Inferior parietal cortex (tissue), 1 donor: ENCODE results near the gene PLAAT4.
A peak's percentile ranks its signal among the peaks of the same experiment; 100 is the strongest.
"Not testable (repeated sequence)": the region's sequence is repeated elsewhere in the genome, so short reads cannot be mapped to it uniquely, and the experiment has no call there.

Experiments used
- DNase-seq: peaks from one replicate; pipeline ENCODE4 v3.0.0-alpha.2; 2016; ENCODE audit errors: extremely low spot score

Gene PLAAT4

GRCh38 chr11:63572026-63572688 lies 35.5 kb downstream of the PLAAT4 start:
- no peak for DNase-seq

DNA sequence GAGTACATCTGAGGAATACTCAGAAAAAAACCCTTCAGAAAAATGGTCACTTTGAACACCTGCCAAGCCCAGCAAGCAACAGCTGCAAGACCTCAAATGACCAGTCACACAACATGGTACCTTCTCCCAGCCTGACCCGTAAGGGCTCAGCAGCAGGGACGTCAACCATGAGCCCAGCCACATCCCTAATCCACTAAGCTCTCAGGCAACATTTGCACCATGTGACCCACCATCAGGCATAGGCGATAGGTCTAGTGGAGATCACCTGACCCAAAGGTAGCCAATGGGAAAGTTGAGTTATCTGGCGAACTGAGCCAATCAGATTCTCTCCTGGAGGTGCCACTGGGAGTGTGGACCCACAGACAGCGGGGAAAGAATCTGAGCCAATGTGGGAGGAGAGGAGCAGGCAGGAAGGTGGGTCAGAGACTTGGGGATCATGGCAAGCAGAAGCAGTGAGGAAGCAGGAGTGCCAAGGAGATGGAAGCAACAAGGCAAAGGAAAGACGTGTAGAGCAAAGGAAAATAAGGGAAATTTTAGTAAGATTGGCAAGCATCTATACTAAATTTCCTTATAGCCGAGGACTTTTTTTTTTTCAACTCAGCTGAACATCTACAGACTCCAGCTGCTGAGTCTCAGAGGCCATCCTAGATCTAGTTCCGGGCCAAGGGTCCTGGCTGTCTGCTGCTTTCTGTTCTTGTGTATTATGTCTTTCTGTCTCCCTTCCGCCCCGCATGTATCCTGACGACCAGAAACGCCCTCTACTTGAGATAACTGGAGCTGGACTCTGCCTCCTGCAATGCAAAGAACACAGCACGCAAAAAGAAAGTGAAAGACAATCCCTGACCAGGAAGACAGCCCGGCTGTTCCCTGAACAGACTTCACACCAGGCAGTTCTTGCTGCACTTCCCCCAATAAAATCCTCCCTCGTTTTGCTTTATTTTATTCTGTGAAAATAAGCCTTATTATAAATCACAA lies 37.6 kb downstream of the PLAAT4 start:
- DNase-seq = no peak

GRCh38 chr11:63574856-63575602 lies 38.4 kb downstream of the PLAAT4 start:
- no peak for DNase-seq

DNA sequence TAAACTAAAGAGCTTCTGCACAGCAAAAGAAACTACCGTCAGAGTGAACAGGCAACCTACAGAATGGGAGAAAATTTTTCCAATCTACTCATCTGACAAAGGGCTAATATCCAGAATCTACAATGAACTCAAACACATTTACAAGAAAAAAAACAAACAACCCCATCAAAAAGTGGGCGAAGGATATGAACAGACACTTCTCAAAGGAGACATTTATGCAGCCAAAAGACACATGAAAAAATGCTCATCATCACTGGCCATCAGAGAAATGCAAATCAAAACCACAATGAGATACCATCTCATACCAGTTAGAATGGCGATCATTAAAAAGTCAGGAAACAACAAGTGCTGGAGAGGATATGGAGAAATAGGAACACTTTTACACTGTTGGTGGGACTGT lies 42.3 kb downstream of the PLAAT4 start:
- DNase-seq = not testable (repeated sequence)

DNA sequence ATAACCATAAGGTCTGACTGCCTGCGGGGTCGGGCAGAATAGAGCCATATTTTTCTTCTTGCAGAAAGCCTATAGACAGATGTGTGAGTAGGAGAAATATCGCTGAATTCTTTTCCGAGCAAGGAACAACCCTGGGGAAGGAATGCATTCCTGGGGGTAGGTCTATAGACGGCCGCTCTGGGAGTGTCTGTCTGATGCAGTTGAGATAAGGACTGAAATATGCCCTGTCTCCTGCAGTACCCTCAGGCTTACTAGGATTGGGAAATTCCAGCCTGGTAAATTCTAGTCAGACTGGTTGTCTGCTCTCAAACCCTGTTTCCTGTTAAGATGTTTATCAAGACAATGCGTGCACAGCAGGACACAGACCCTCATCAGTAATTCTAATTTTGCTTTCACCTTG lies 44.6 kb downstream of the PLAAT4 start:
- DNase-seq = not testable (repeated sequence)

GRCh38 chr11:63583357-63583677 lies 46.7 kb downstream of the PLAAT4 start:
- DNase-seq = peak; percentile 91

DNA sequence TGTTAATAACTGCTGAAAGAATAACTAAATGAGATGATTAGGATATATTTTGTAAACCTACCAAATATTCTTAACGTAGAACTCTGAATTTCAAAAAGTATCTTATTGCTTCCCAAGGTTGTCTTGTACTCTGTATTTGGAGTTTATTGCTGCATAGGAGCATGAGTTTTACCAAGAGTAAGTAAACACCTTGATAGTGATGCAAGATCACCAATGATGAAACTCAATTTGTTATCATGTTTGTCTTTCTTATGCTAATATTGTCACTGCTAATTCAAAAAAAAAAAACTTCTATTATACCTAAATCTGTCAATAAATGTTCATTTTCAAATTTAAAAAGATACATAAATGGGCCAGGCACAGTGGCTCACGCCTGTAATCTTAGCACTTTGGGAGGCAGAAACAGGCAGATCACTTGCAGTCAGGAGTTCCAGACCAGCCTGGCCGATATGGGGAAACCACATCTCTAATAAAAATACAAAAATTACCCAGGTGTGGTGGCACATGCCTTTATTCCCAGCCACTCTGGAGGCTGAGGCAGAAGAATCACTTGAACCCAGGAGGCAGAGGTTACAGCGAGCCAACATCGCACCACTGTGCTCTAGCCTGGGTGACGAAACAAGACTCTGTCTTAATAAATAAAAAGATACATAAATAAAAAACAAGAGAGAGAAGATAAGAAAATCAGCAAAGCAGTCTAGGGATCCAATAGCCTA lies 50.0 kb downstream of the PLAAT4 start:
- no peak for DNase-seq

- no peak for DNase-seq
Observed at GRCh38 chr11:63589000-63589399, 52.4 kb downstream of the PLAAT4 start.

DNA sequence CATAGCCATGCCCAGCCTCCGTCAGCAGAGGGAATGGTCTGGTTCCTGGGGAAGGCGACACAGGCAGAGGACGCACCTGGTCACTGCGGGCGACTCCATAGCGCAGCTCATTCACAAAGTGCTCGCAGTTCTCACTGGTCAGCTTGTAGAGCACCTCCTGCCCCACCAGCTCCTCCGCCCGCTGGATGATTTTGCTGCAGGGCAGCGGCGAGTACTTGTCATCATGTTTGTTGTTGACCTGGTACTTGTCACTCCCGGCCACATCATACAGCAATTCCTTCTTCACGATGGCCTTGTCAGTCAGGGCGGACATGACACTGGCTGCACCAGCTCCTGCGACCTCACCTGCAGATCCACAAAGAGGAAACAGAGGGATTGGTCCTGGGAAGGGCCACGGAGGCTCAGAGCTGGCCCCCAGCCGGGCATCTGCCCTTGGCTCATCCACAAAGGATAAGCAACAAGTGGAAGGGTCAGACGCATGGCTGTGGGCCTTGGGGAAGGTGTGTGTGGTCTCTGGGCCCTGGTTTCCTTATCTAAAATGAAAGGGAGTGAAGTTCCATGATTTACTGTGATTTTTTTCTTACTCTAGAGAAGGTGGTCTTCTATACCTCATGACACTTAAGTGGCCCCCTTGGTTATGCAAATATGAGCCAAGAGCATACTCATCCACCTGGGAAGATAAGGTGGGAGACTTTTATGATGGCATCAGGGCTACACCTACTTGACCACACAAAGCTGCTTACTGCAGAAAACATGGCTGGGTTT lies 53.6 kb downstream of the PLAAT4 start:
- DNase-seq = no peak

DNA sequence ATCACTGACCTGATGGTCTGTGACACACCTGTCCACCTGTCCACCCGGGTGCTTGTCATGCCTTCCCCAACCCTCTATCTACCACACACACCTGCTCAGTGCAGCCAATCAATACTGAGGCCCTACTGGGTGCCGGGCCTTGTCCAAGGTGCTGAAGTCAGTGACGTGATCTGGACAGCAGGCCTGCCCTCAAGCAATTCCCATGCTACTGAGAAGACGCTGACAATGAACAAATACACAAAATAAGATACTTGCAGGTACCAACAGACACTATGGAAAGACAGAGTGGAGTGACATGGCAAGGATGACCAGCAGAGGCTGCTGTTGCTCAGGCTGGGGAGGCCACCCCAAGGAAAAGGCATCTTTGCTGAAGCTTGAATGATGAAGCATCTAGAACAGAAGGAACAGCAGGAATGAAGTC lies 56.4 kb downstream of the PLAAT4 start:
- DNase-seq = peak; percentile 66

DNA sequence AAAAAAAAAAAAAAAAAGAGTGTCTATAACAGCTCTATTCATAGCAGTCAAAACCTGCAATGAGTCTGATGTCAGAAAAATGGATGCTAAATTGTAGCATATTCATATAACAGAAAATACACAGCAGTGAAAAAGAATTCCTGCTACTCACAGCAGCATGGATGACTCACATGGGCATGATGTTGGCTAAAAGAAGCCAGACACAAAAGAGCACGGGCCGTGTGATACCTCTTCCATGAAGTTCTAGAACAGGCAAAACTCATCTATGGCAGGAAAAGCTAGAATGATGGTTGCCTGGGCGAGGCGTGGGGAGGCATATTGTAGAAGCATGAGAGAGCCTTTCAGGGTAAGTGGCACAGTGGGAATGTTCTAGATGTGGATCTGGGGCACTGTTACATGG lies 58.7 kb downstream of the PLAAT4 start:
- DNase-seq = no peak
